Ishikawa (cell line): Measurements from ENCODE around the gene DNAJA4.

Experiments used
- EP300 ChIP-seq: IDR thresholded peaks from 2 replicates; pipeline ENCODE4 v1.6.1; 2012; ENCODE audit warnings: borderline replicate concordance
- FOXM1 ChIP-seq: IDR thresholded peaks from 2 replicates; pipeline ENCODE4 v1.6.1; 2012; ENCODE audit warnings: low read depth, borderline replicate concordance
- NFIC ChIP-seq: IDR thresholded peaks from 2 replicates; pipeline ENCODE4 v1.6.1; 2012
- RAD21 ChIP-seq: IDR thresholded peaks from 2 replicates; pipeline ENCODE4 v1.6.1; 2012; ENCODE audit warnings: low read depth
- TAF1 ChIP-seq: IDR thresholded peaks from 2 replicates; pipeline ENCODE4 v1.6.1; 2012; ENCODE audit warnings: low read depth, mild to moderate bottlenecking
- YY1 ChIP-seq: IDR thresholded peaks from 2 replicates; pipeline ENCODE4 v1.6.1; 2012; ENCODE audit warnings: low read depth
- ZBTB7A ChIP-seq: IDR thresholded peaks from 2 replicates; pipeline ENCODE4 v1.6.1; 2012; ENCODE audit warnings: low read depth
- TF ChIP-seq, protein P1 (sequence below): IDR thresholded peaks from 2 replicates; pipeline ENCODE4 v1.6.1; 2012
- TF ChIP-seq, protein P2 (sequence below): IDR thresholded peaks from 2 replicates; pipeline ENCODE4 v1.6.1; 2012

DNA sequence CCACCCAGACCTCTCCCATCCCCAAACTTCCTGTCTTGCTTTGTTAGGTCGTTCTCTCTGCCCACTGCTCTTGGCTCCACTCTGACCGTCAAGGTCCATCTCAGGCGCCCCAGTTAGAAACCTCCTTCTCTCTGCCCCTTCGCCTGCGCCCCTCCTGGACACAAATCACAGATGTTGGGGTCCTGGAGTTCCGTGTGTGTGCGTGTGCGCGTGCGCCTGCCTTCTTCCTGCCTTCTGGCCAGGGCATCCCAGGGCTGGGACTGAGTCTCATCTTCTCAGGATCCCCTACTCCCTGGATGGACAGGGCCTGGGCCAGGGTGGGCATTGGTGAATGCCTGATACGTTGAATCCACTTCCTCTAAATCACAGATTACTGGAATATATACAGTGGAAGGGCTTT, 30.9 kb upstream of the DNAJA4 start:
- no peak for TF ChIP-seq FOXM1
- TF ChIP-seq, protein P1, sequence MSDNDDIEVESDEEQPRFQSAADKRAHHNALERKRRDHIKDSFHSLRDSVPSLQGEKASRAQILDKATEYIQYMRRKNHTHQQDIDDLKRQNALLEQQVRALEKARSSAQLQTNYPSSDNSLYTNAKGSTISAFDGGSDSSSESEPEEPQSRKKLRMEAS, result no peak
- TF ChIP-seq NFIC, result no peak
- no peak for TF ChIP-seq YY1
- TF ChIP-seq, protein P2, sequence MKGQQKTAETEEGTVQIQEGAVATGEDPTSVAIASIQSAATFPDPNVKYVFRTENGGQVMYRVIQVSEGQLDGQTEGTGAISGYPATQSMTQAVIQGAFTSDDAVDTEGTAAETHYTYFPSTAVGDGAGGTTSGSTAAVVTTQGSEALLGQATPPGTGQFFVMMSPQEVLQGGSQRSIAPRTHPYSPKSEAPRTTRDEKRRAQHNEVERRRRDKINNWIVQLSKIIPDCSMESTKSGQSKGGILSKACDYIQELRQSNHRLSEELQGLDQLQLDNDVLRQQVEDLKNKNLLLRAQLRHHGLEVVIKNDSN, result no peak
- no peak for TF ChIP-seq EP300
- no peak for TF ChIP-seq TAF1
- no peak for TF ChIP-seq RAD21
- TF ChIP-seq ZBTB7A, result no peak
